Melanocyte of skin (primary cell): ENCODE results near the gene BSG. TPM values are rescaled to one million over a fixed set of nuclear protein-coding genes. Genes with fewer than 3 reads are reported as not detected.

ENCODE experiments used
- total RNA-seq, 2 donors: library from RNA; depleted of rRNA; stranded (reverse); fragments of >200 nt; gene quantifications; 2 replicates each; pipeline ENCODE4 v1.2.3, GENCODE V29; 2012

The BSG gene
- 100 to 1,000 TPM; 294 to 345 TPM for total RNA-seq

GRCh38 chr19:572140-572742 is at the start of gene BSG:
Gene BSG, plus strand, starts transcription at chr19:572596. Its CDS starts 39 bp downstream, at chr19:572635.

GRCh38 chr19:531753-532560 is 40.4 kb upstream of the BSG start, which contains the start of gene CDC34:
Gene CDC34, plus strand, starts transcription at chr19:531760. Its CDS starts 172 bp downstream, at chr19:531932.

GRCh38 chr19:543910-544608 is 28.3 kb upstream of the BSG start, which contains the start of gene GZMM:
Gene GZMM, plus strand, starts transcription at chr19:544053. Its CDS starts 19 bp downstream, at chr19:544072.

GRCh38 chr19:589693-590395 is 17.4 kb downstream of the BSG start, which contains the start of gene HCN2:
Gene HCN2, plus strand, starts transcription at chr19:589881. Its CDS starts 65 bp downstream, at chr19:589946.

Other genes starting within 250 kb of the BSG start
- 1 to 10 TPM; 7.2 to 8.0 TPM for gene MIER2, start 227.8 kb upstream of the BSG start, total RNA-seq
- gene C2CD4C, start 163.4 kb upstream of the BSG start, total RNA-seq: not detected
- gene SHC2, start 111.6 kb upstream of the BSG start, total RNA-seq: 1 to 10 TPM in 1 of 2 donors, not detected in 1; 1.0 TPM
- gene MADCAM1, start 76.1 kb upstream of the BSG start, total RNA-seq: under 1 TPM; under 0.01 to 0.33 TPM
- gene TPGS1, start 65.1 kb upstream of the BSG start, total RNA-seq: 10 to 100 TPM; 31.0 to 31.7 TPM
- gene CDC34, start 40.8 kb upstream of the BSG start, total RNA-seq: 10 to 100 TPM; 34.4 to 60.3 TPM
- gene GZMM, start 28.5 kb upstream of the BSG start, total RNA-seq: not detected
- gene HCN2, start 17.3 kb downstream of the BSG start, total RNA-seq: under 1 TPM; 0.67 to 0.69 TPM
- gene POLRMT, start 60.9 kb downstream of the BSG start, total RNA-seq: 10 to 100 TPM; 23.4 to 38.0 TPM
- not detected for gene FGF22, start 67.3 kb downstream of the BSG start, total RNA-seq
- gene RNF126, start 90.6 kb downstream of the BSG start, total RNA-seq: 10 to 100 TPM; 53.3 to 78.6 TPM
- gene FSTL3, start 103.8 kb downstream of the BSG start, total RNA-seq: 10 to 100 TPM; 18.6 to 54.0 TPM
- gene PRSS57, start 122.9 kb downstream of the BSG start, total RNA-seq: not detected
- gene PALM, start 136.3 kb downstream of the BSG start, total RNA-seq: 10 to 100 TPM in 1 of 2 donors, 1 to 10 TPM in 1; 6.0 to 10.3 TPM
- not detected for gene MISP, start 178.5 kb downstream of the BSG start, total RNA-seq
- gene PTBP1, start 224.9 kb downstream of the BSG start, total RNA-seq: 100 to 1,000 TPM; 124 to 198 TPM
- under 1 TPM in 1 of 2 donors, not detected in 1; 0.33 TPM for gene PLPPR3, start 249.4 kb downstream of the BSG start, total RNA-seq